Activated CD4-positive, alpha-beta T cell treated with anti-CD3 and anti-CD28 coated beads for 1 hour (primary cell): ENCODE data around the gene LIX1L.

Experiments
- DNase-seq: peaks from one replicate; pipeline ENCODE4 v3.0.0-alpha.2; 2020

Gene LIX1L

DNA sequence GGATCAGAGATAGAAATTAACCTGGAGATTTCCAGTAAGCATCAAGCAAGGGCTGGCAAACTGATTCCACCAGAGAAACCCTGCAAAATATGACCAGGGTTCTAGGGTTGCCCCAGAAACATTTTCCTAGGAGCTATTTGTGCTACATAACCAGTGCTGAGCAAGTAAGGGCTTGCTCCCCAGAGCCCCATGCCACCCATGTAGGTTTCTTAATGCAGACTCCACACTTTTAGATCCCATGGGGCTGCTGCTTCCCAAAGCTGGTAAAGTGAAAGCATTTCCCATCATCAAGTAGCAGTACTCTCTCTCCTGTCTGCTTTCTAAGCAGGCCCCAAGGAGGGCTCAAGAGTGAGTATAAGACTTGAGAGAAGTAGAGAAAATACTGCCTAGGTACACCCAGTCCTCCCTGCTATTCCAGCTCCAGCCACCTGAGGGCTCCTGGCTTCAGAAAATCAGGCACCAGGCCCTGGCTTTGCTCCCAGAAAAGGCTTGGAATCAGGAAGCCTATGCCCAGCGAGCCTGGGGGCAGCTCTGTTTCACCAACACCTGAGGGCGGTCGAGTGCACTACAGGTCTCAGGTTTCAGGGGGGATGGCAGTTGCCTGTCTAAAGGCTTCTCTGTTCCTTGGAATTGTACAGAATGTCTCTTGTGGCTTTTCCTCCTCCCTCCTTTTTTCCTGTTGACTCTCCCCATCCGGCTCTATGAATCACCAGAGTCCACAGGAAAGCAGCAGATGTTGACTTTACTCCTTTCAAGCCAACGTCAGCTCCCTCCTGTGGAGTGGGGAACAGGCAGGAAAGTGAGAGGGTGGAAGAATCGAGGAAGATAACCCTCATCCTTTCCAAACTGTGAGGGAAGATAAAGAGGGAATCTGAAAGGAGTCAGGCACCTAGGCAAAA is 66.0 kb downstream of the LIX1L start:
- DNase-seq: peak; percentile 26

DNA sequence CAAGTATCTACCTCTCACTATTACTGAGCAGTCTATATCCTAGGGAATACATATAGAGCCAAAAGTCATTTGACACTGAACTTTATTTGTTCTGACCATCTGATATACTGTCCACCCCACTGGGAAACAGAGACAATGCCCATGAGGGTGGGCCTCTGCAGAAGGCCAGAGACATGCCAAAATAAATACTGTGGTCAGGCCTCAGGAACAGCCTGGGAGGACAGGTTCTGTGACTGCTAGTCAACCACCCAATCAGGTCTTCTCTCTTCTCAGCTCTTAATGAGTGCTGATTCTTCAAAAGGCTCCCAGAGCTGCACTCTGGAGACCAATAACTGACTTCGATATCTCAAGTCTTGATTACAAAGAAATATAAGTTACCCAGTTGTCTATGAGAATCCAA is 66.7 kb downstream of the LIX1L start:
- no peak for DNase-seq

DNA sequence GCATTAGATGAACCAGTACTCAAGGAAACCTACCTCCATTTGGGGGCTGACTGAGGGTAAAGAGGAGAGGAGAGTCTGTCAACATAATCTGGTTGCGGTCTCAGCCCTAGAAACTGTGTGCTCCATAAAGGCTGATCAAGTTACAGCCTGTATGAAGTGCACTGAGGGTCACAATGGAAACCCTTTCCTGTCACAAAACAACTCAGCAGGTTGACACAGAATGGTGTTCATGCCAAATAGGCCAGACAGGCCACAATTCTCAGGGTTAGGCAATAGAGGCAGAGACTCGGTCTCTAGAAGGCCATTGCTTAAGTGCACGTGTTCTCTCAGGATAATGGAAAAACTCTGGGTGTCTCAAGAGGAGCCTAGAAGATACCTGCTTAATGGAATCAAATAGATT is 68.1 kb downstream of the LIX1L start:
- DNase-seq: no peak

DNA sequence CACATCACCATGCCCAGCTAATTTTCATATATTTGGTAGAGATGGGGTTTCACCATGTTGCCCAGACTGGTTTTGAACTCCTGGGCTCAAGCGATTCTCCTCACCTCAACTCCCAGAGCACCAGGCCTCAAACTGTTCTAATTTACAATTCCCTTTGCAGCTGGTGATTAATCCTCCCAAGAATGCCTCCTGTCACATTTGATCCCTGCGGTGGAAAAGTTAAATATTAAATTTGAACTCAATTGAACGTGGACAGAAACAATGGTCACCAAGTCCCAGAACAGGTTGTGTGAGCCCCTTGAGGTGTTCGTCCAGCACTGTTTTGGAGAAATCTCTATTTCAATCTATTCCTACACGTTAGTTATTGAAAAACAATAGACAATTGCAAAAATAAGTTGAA is 70.2 kb downstream of the LIX1L start:
- no peak for DNase-seq

DNA sequence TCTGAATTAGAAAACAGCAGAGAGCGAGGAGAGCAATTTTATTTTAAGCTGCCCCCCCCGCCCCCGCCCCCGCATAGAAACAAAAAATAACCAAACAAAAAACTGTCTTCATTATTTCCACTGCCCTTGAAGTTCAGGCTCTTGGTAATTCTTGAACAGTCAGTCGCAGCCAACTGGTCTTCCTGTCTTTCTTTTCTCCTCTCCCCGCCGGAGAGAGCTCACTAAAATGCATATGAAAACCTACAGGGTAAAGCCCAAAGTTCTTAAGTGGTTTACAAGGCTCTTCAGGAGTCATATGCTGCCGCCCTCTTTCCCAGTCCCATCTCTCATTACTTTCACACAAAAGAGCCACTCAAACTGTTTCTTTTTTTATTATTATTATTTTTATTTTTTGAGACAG is 71.0 kb downstream of the LIX1L start:
- DNase-seq: no peak

DNA sequence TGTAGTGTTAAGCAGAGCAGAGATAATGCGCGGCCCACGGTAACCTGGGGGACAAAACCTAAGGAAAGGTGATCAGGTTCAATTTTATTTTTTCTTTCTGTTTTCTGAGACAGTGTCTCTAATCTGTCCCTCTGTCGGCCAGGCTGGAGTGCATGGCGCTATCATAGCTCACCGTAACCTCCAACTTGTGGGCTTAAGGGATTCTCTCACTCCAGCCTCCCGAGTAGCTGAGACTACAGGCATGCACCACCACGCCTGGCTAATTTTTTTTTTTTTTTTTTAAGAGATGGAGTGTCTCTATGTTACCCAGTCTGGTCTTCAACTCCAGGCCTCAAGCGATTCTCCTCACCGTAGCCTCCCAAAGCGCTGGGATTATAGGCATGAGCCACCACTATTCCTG is 71.4 kb downstream of the LIX1L start:
- no peak for DNase-seq

DNA sequence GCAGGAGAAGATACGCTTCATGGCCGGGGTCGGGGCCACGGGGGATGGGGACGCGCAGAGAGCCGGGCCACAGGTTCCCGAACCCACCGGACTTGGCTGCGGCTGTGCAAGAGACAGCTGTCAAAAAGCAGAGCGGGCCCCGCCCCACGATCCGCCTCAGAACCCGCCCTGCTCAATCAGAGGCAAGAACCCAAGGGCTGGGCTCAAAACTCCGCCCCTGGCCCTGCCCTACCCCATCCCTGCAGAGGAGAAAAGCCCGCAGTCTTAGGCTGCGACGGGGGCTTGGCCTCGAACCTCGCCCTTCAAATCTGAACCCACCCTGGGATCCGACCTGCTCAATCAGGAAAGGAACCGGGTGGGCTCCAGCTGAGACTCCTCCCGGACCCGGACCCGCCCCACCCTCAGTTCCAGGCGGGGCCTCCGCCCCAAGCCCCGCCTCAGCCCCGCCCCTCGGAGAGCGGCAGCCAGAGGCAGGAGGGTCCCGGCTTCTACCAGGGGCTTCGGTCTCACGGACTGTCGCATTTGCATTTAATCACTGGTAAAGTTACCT is 72.0 kb downstream of the LIX1L start, which contains the start of gene ANKRD35:
TSS of gene ANKRD35 (minus strand) at position 129 of the 550 bp plus-strand sequence. CDS start at position 21, 108 bp downstream.
- DNase-seq: peak; percentile 74

DNA sequence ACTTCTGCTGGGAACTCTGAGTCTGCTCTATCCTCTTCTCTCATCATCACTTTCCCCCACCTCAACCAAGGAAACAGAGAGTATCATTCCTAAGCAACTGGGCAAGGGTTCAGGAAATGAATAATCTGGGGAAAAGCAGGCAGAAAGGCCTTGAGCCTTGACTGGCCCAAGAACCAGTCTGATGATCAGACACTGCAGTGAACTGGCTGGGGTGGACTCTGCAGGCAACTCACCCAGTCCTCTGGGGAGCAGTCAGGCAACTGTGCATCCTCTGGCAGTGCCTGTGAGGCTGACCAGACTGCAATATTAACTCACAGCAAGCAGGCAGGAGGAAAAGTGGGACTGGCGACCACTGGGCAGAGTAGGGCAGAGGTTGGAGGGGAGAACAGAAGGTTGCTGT is 73.1 kb downstream of the LIX1L start:
- DNase-seq: no peak
